Measurements from ENCODE around the gene TPPP2. TPM values are rescaled to one million over a fixed set of nuclear protein-coding genes. Genes with fewer than 3 reads are reported as not detected.
A peak's percentile ranks its signal among the peaks of the same experiment; 100 is the strongest.

The TPPP2 gene
- total and polyA plus RNA-seq, 12 donors: 0.22 to 1.1 (median 0.62) TPM; not detected in 6

DNA sequence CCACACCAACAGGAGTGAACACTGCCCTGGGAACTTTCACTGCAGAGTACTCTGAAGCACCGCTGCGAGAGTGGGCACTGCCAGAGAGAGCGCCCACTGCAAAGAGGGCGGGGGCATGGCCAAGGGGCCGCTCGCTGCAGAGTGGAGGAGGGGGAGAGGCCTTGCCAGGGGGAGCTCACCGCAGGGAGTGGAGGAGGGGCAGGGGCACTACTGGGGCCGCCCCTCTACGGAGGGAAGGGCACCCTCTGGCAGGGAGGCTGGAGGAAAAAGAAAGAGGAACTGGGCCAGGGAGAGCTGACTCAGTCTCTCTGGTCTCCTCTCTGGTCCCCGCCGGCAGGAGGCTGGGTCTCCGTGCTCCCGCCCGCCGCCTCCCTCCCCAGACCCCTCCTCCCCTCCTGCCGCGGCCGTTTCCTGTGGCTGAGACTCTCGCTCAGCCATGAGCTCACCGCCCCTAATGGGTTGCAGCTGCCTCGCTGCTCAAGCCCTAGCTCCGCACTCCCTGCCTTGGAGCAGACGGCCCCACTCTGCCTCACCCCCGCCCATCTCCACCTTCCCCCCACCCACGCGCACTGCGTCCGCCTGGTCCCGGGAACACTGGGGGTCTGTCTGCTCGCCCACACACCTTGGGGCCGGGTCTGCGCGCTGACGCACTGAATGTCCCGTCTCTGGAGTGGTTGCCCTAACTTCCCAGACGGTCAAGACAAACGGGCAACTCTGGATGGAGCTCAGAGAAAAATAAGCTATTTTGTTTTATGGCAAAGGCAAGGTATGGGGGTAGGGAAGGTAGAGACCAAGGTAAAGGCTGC, 41.4 kb downstream of the TPPP2 start:
- TF ChIP-seq POLR2A (IDR thresholded peaks at IDR 0.05): peak in 1 of 2 donors; percentile 71
- TF ChIP-seq CTCF (IDR thresholded peaks at IDR 0.05): peak in 1 of 6 experiments; percentile 16
- Histone ChIP-seq H3K27me3 (no peaks in the 10 kb centered on the region), H3K36me3 (replicated peaks in 1 of 2) (peaks cover 0 to 36% of the 10 kb centered on the region in 2 donors), H3K4me3 (peak overlapping the region; percentile 49 to 88 (median 62)), H3K4me1 (replicated peaks in 1 of 2) (peaks cover 25 to 29% of the 10 kb centered on the region in 2 donors), H3K9me3 (replicated peaks in 1 of 3) (no peaks in the 10 kb centered on the region), H3K27ac (peak overlapping the region; percentile 43 to 93 (median 85))
- intact Hi-C loops (cut with DNase I): no loop called here
- peak; percentile 84 to 93 (median 90) for DNase-seq
- 0 to 1% (median 0%) methylated on average over 1 to 37 of the region's 37 CpGs for WGBS, 4 donors

- intact Hi-C loops (cut with DNase I): no loop called here
- peak in 2 of 7 donors; percentile 29 to 44 for DNase-seq
- Histone ChIP-seq H3K9me3 (replicated peaks in 1 of 3) (no peaks in the 10 kb centered on the region), H3K4me1 (replicated peaks in 1 of 2) (peaks cover 25 to 29% of the 10 kb centered on the region in 2 donors), H3K4me3 (peak overlapping the region in 3 of 4 donors; percentile 58 to 88 (median 67)), H3K36me3 (replicated peaks in 1 of 2) (peaks cover 0 to 42% of the 10 kb centered on the region in 2 donors), H3K27me3 (no peaks in the 10 kb centered on the region), H3K27ac (peak overlapping the region; percentile 43 to 93 (median 85))
- WGBS, 4 donors: 9 to 17% (median 11%) methylated on average over 4 of the region's 4 CpGs
- no peak for TF ChIP-seq POLR2A (IDR thresholded peaks at IDR 0.05)
- peak in 3 of 6 experiments; percentile 11 to 24 (median 12) for TF ChIP-seq CTCF (IDR thresholded peaks at IDR 0.05)
These were observed 42.0 kb downstream of the TPPP2 start for GRCh38 chr14:21072031-21072473.

DNA sequence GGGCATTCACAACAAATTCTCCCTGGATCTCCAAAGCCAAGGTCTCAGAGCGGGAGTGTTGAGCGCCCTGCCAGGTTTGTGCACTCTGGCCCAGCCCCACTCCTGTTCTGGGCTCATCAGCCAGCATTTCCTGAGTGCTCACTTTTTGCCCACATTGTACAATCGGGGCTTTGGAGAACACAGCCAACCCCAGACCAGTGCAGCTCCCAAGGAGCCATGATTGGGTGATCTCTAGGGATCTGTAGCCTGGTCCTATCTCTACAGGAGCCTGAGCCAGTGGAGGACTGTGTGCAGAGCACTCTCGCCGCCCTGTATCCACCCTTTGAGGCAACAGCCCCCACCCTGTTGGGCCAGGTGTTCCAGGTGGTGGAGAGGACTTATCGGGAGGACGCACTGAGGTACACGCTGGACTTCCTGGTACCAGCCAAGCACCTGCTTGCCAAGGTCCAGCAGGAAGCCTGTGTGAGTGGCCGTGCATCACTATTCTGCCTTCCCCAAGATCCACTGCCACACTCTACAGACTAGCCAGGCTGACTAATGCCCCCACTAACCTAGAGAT, 42.8 kb downstream of the TPPP2 start:
- peak overlapping the region in 3 of 5 donors; percentile 85 to 93 (median 90) for H3K27ac ChIP-seq
- intact Hi-C loops (cut with DNase I): no loop called here
- H3K27me3 ChIP-seq: no peaks in the 10 kb centered on the region
- no peak overlapping the region for H3K4me3 ChIP-seq
- peak in 1 of 7 donors; percentile 33 for DNase-seq
- H3K9me3 ChIP-seq (replicated peaks in 1 of 3): no peaks in the 10 kb centered on the region
- 54 to 74% (median 70%) methylated on average over 1 to 9 of the region's 9 CpGs for WGBS, 4 donors
- TF ChIP-seq POLR2A (IDR thresholded peaks at IDR 0.05): no peak
- TF ChIP-seq CTCF (IDR thresholded peaks at IDR 0.05): no peak
- peaks cover 25 to 34% of the 10 kb centered on the region in 2 donors for H3K4me1 ChIP-seq (replicated peaks in 1 of 2)
- peaks cover 0 to 50% of the 10 kb centered on the region in 2 donors for H3K36me3 ChIP-seq (replicated peaks in 1 of 2)

DNA sequence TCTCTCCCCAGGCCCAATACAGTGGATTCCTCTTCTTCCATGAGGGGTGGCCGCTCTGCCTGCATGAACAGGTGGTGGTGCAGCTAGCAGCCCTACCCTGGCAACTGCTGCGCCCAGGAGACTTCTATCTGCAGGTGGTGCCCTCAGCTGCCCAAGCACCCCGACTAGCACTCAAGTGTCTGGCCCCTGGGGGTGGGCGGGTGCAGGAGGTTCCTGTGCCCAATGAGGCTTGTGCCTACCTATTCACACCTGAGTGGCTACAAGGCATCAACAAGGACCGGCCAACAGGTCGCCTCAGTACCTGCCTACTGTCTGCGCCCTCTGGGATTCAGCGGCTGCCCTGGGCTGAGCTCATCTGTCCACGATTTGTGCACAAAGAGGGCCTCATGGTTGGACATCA, 43.9 kb downstream of the TPPP2 start:
- TF ChIP-seq POLR2A (IDR thresholded peaks at IDR 0.05): no peak
- intact Hi-C loops (cut with DNase I): no loop called here
- 90 to 96% (median 92%) methylated on average over 4 to 9 of the region's 9 CpGs for WGBS, 4 donors
- Histone ChIP-seq H3K27me3 (no peaks in the 10 kb centered on the region), H3K4me3 (no peak overlapping the region), H3K27ac (no peak overlapping the region), H3K4me1 (replicated peaks in 1 of 2) (peaks cover 23 to 28% of the 10 kb centered on the region in 2 donors), H3K9me3 (replicated peaks in 1 of 3) (no peaks in the 10 kb centered on the region), H3K36me3 (replicated peaks in 1 of 2) (peaks cover 0 to 61% of the 10 kb centered on the region in 2 donors)
- DNase-seq: peak in 1 of 7 donors; percentile 20

Measured in adrenal gland (tissue), 12 donors.